DMS114 treated with DMSO at 0.1 percent for 48 hours (cell line): ENCODE results near the gene NTRK1.

Experiments
- DNase-seq: peaks from one replicate; lab custom pipeline; 2025; ENCODE audit not compliant: unreplicated experiment; lab: John Stamatoyannopoulos, UW

Gene NTRK1

DNA sequence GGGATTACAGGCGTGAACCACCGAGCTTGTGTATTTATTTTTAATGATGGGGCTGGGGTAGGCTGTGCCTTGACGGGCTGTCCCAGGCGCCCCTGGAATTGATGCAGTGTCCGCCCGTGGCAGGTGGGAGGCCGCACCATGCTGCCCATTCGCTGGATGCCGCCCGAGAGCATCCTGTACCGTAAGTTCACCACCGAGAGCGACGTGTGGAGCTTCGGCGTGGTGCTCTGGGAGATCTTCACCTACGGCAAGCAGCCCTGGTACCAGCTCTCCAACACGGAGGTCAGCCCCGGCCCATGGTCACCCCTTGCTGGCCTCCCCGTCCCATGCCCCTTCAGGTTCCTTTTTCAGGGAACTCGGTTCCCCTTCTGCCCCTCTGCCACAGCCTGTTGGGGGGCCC, 19.2 kb downstream of the NTRK1 start:
- no peak for DNase-seq

DNA sequence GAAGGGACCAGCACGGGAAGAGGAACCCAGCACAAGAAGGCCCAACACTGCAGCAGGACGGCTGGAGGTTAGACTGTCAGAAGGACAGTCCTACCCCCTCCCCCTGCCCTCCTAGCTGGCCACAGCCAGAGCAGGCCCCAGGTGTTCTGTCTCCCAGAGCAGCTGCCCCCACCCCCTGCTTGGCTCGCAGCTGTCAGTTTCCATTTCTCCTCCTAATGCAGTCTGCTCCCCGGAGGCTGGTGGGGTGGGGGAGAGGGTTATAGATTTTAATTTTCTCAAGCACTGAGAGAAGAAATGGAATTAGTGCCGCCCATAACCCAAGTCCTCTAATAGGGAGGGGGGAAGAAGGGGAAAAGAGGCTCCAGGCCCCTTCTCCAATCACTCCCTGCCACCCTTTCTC, 19.8 kb downstream of the NTRK1 start:
- no peak for DNase-seq

- no peak for DNase-seq
Measured at GRCh38 chr1:156881101-156881500, 20.4 kb downstream of the NTRK1 start.

GRCh38 chr1:156881663-156882062, 21.0 kb downstream of the NTRK1 start:
- DNase-seq, result no peak

DNA sequence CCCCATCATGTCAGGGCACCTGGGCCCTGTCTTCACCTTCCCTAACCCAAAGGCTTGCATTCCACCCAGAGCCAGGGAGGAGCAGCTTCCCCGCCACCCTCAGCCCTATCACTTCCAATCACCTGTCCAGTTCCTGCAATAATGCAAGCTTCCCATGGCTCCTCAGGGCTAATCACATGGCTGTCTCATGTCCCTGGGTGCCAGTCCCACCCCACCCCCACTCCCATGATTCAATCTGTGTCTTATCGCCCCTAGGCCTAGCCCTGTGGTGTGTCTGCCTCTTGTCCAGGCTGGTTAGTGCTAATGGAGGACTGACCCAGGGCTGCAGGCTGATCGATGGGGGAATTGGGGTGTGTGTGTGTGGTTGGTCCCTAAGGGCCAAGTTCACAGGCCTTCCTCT, 21.9 kb downstream of the NTRK1 start:
- DNase-seq, result no peak

- DNase-seq, result no peak
Measured at GRCh38 chr1:156883919-156884318, 23.3 kb downstream of the NTRK1 start.

DNA sequence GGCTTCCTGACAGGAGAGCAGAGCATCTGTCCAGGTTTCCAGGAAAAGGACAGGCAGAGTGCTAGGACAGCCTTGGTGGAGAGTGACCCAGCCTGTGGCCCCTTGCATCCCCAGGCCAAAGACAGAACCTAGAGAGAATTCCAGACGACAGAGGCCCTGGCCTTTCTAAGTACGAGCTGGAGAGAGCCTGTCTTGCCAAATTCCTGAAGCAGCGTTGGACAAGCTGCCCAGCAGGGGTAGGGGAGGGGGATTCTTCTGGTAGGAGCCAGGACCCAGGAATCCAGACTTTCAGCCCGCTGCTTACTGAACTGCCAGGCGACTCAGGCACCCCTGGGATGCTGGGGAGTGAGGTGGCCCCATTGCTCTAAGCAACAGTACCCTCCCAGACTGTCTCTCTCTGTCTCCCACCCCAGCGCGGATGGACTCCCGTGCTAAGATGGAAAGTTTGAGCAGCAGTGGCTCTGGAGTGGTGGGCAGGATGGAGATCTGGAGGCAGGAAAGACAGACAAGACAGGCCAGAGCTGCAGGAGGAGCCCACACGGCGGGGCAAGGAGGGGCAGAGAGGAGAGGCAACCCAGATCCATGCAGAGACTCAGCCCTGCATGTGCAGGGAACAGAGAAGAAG, 24.0 kb downstream of the NTRK1 start:
- DNase-seq, result no peak

- DNase-seq, result no peak
Measured at GRCh38 chr1:156885314-156885713, 24.6 kb downstream of the NTRK1 start.

- no peak for DNase-seq
Measured at GRCh38 chr1:156885880-156886355, 25.3 kb downstream of the NTRK1 start.

GRCh38 chr1:156886583-156887281, 26.1 kb downstream of the NTRK1 start:
- no peak for DNase-seq

GRCh38 chr1:156887317-156887716, 26.7 kb downstream of the NTRK1 start:
- DNase-seq, result no peak

GRCh38 chr1:156887734-156888133, 27.1 kb downstream of the NTRK1 start:
- no peak for DNase-seq

GRCh38 chr1:156889802-156890580, 29.3 kb downstream of the NTRK1 start:
- peak; percentile 88 for DNase-seq

DNA sequence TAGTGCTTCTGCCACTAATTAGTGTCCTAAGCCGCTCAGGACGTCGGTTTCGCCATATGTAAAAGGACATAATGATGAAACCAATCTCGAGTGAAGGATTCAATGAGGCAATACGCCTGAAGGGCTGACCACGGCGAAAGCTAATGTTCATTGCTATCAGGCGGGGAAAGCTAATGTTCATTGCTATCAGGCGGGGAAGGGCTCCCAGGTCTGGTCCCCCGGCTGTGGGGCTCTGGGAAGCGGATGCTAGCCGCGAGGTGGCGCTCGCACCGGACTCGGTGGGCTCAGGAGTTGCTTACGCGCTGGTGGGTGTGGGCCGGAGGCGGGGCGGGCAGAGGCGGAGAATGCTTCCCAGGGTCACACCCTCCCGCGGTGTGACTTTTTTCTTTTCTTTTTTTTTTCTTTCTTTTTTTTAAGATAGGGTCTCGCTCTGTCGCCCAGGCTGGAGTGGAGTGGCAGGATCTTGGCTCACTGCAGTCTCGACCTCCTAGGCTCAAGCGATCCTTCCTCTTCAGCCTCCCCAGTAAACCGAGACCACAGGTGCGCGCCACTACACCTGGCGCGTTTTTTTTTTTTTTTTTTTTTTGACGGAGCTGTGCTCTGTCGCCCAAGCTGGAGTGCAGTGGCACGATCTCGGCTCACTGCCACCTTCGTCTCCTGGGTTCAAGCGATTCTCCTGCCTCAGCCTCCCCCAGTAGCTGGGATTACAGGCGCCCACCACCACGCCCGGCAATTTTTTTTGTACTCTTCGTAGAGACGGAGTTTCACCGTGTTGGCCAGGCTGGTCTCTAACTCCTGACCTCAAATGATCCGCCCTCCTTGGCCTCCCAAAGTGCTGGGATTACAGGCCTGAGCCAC, 31.8 kb downstream of the NTRK1 start:
- peak; percentile 46 for DNase-seq

DNA sequence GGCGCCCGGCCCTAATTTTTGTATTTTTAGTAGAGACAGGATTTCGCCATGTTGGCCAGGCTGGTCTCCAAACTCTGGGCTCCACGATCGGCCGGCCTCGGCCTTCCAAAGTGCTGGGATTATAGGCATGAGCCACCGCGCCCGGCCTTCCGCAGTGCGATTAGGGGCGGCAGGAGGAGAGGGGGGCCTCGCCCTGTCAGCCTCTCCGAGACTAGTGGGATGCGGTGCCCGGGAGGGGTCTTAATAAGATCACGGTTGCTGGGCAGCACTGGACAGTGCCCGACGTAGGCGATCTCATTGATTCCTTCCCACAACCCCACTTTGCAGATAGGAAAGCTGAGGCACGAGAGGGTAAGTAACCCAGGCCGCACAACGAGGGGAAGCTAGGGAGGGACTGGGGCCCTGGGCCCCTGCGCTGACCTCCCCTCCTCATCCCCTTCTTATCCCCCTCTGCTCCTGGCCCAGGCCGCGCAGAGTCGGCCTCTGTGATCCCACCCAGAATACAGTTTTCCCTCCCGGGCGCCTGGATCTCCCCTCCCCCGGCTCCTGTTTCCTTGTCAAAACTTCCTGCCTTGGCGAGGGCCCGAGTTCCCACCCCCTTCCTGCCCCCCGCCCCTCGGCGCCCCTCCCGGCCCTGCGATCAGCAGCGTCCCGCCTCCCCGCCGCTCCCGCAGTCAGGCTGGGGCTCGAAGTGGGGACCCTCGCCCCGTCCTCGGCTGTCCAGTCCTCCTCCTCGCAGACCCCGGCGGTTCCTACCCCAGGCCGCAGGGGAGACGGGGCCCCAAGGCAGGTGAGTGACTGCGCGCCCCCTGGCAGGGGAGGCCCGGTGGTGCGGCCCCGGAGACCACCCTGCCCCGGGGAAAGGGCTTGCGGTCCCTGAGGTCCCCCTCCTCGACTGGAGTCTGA, 32.6 kb downstream of the NTRK1 start, which contains the start of gene PEAR1:
Gene PEAR1 (plus strand): TSS at position 671 of the 906 bp plus-strand sequence. CDS start 10,209 bp downstream, outside the sequence.
- DNase-seq, result no peak

GRCh38 chr1:156894001-156894400, 33.3 kb downstream of the NTRK1 start:
- DNase-seq, result no peak

GRCh38 chr1:156894711-156895454, 34.2 kb downstream of the NTRK1 start:
- DNase-seq, result no peak

DNA sequence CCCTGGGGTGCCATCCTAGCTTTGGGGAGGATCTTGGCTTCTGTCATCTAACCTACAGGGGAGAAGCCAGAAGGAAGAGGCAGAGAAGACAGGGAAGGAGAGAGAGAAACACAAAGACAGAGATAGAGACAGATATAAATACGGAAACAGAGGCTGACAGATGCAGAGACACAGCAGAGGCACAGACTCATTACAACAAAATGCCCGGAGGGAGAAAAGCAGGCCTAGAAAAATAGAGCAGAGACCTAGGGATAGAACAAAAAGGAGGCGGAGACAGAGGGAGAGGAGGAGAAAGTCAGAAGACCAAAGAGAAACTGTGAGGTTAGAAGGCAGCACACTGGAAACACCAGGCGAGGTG, 34.8 kb downstream of the NTRK1 start:
- DNase-seq, result no peak

- no peak for DNase-seq
Measured at GRCh38 chr1:156895927-156896326, 35.3 kb downstream of the NTRK1 start.
